NCI-H748 (cell line): ENCODE results near the gene HSF5.
A peak's percentile ranks its signal among the peaks of the same experiment; 100 is the strongest.
"Not testable (repeated sequence)": the region's sequence is repeated elsewhere in the genome, so short reads cannot be mapped to it uniquely, and the experiment has no call there.

Experiments
- DNase-seq: peaks from one replicate; lab custom pipeline; 2025; ENCODE audit not compliant: unreplicated experiment; lab: John Stamatoyannopoulos, UW

HSF5 gene

GRCh38 chr17:58488428-58488890, 251 bp upstream of the HSF5 start:
- no peak for DNase-seq

- no peak for DNase-seq
Measured at GRCh38 chr17:58484600-58484999, 3.6 kb downstream of the HSF5 start.

- not testable (repeated sequence) for DNase-seq
Measured at GRCh38 chr17:58481798-58482197, 6.4 kb downstream of the HSF5 start.

- no peak for DNase-seq
Measured at GRCh38 chr17:58480090-58480489, 8.1 kb downstream of the HSF5 start.

GRCh38 chr17:58476812-58477211, 11.4 kb downstream of the HSF5 start:
- no peak for DNase-seq

- DNase-seq = no peak
Measured at GRCh38 chr17:58475985-58476384, 12.2 kb downstream of the HSF5 start.

GRCh38 chr17:58470356-58470755, 17.9 kb downstream of the HSF5 start:
- DNase-seq = no peak

GRCh38 chr17:58468944-58469343, 19.3 kb downstream of the HSF5 start:
- no peak for DNase-seq

- DNase-seq = no peak
Measured at GRCh38 chr17:58455491-58455890, 32.7 kb downstream of the HSF5 start.

GRCh38 chr17:58452738-58453137, 35.5 kb downstream of the HSF5 start:
- no peak for DNase-seq

- peak; percentile 75 for DNase-seq
Measured at GRCh38 chr17:58447039-58447975, 40.9 kb downstream of the HSF5 start.

GRCh38 chr17:58446086-58446485, 42.1 kb downstream of the HSF5 start:
- no peak for DNase-seq

- DNase-seq = no peak
Measured at GRCh38 chr17:58436805-58437239, 51.4 kb downstream of the HSF5 start.

- no peak for DNase-seq
Measured at GRCh38 chr17:58436245-58436644, 52.0 kb downstream of the HSF5 start.

GRCh38 chr17:58432806-58433573, 55.2 kb downstream of the HSF5 start:
- no peak for DNase-seq

- DNase-seq = no peak
Measured at GRCh38 chr17:58427807-58428206, 60.4 kb downstream of the HSF5 start.

GRCh38 chr17:58421711-58422110, 66.5 kb downstream of the HSF5 start:
- no peak for DNase-seq

GRCh38 chr17:58420827-58421226, 67.4 kb downstream of the HSF5 start:
- DNase-seq = no peak

GRCh38 chr17:58417300-58418092, 70.7 kb downstream of the HSF5 start, which contains the start of gene RNF43:
TSS of gene RNF43 (minus strand) at chr17:58417534. CDS start at chr17:58415577, 1,957 bp downstream.
- peak; percentile 93 for DNase-seq

GRCh38 chr17:58416937-58417299, 71.3 kb downstream of the HSF5 start:
- no peak for DNase-seq

GRCh38 chr17:58416396-58416795, 71.8 kb downstream of the HSF5 start:
- no peak for DNase-seq
